Neural cell (in vitro differentiated cells): Measurements from ENCODE around the gene SBNO2. TPM values are rescaled to one million over a fixed set of nuclear protein-coding genes. Genes with fewer than 3 reads are reported as not detected.

Source experiments
- H2AFZ ChIP-seq: fragments of 200-600, 300-800 bp; sonication (generic), shearing (Covaris generic); 2 replicates; pipeline ENCODE4 v1.6.0; 2014; ENCODE audit warnings: low read depth, mild to moderate bottlenecking, antibody characterized with exemption, low read length, moderate library complexity
- H3F3A ChIP-seq: fragments of 200-600 bp; shearing (Covaris generic); 2 replicates; pipeline ENCODE4 v1.6.1; 2016; ENCODE audit warnings: mild to moderate bottlenecking, moderate library complexity, mixed read lengths, antibody characterized with exemption, low read length; ENCODE audit not compliant: insufficient read depth, poor library complexity, severe bottlenecking
- H3K27ac ChIP-seq: fragments of 200-600, 300-800 bp; sonication (generic), shearing (Covaris generic); 2 replicates; pipeline ENCODE4 v1.5.1; 2014; ENCODE audit warnings: mild to moderate bottlenecking, low read length, moderate library complexity
- H3K27me3 ChIP-seq: fragments of 300-800, 200-600 bp; sonication (generic), shearing (Covaris generic); 2 replicates; pipeline ENCODE4 v1.6.0; 2014; ENCODE audit warnings: mild to moderate bottlenecking, low read depth, low read length, moderate library complexity; ENCODE audit not compliant: insufficient read depth
- H3K36me3 ChIP-seq: fragments of 300-800, 200-600 bp; sonication (generic), shearing (Covaris generic); 2 replicates; pipeline ENCODE4 v1.5.1; 2014; ENCODE audit warnings: mild to moderate bottlenecking, antibody characterized with exemption, low read length, moderate library complexity; ENCODE audit not compliant: insufficient read depth
- H3K4me2 ChIP-seq: fragments of 300-800, 200-600 bp; sonication (generic), shearing (Covaris generic); 2 replicates; pipeline ENCODE4 v1.6.0; 2014; ENCODE audit warnings: mild to moderate bottlenecking, low read length
- H3K4me3 ChIP-seq: fragments of 300-800, 200-600 bp; sonication (generic), shearing (Covaris generic); 2 replicates; pipeline ENCODE4 v1.5.1; 2014; ENCODE audit warnings: mild to moderate bottlenecking, low read length, moderate library complexity
- H3K79me2 ChIP-seq: fragments of 200-600 bp; shearing (Covaris generic); replicated peaks from 2 replicates; pipeline ENCODE4 v1.6.0; 2014; ENCODE audit warnings: mild to moderate bottlenecking, low read length, moderate library complexity; ENCODE audit not compliant: insufficient read depth
- H3K9ac ChIP-seq: fragments of 300-800, 200-600 bp; sonication (generic), shearing (Covaris generic); 2 replicates; pipeline ENCODE4 v1.6.1; 2016; ENCODE audit warnings: mild to moderate bottlenecking, low read length, mixed read lengths
- H3K9me2 ChIP-seq: fragments of 200-600 bp; shearing (Covaris generic); 2 replicates; pipeline ENCODE4 v1.6.1; 2016; ENCODE audit warnings: mild to moderate bottlenecking, low read length, mixed read lengths; ENCODE audit not compliant: insufficient read depth
- H3K9me3 ChIP-seq: fragments of 200-600, 300-800 bp; sonication (generic), shearing (Covaris generic); 2 replicates; pipeline ENCODE4 v1.6.1; 2016; ENCODE audit warnings: mild to moderate bottlenecking, mixed run types, low read length, moderate library complexity, mixed read lengths
- H4K20me1 ChIP-seq: fragments of 200-600 bp; shearing (Covaris generic); 2 replicates; pipeline ENCODE4 v1.6.1; 2016; ENCODE audit warnings: mild to moderate bottlenecking, mixed run types; ENCODE audit not compliant: insufficient read depth
- EP300 ChIP-seq: fragments of 450-650 bp; conservative IDR thresholded peaks from 2 replicates; pipeline ENCODE4 v1.6.1; 2014; ENCODE audit warnings: antibody characterized with exemption, mild to moderate bottlenecking, moderate library complexity; ENCODE audit not compliant: poor library complexity, severe bottlenecking
- EZH2 ChIP-seq: fragments of 200-600, 300-800 bp; shearing (Covaris generic), sonication (generic); IDR thresholded peaks from 2 replicates; pipeline ENCODE4 v1.6.1; 2014; ENCODE audit warnings: antibody characterized with exemption, low read length, borderline replicate concordance, mild to moderate bottlenecking; ENCODE audit not compliant: insufficient read depth, poor library complexity, severe bottlenecking
- MXI1 ChIP-seq: fragments of 450-650 bp; conservative IDR thresholded peaks from 2 replicates; pipeline ENCODE4 v1.6.1; 2014; ENCODE audit warnings: antibody characterized with exemption, mild to moderate bottlenecking; ENCODE audit not compliant: poor library complexity, severe bottlenecking
- POLR2AphosphoS5 ChIP-seq: IDR thresholded peaks from 2 replicates; pipeline ENCODE4 v1.6.1; 2012
- RAD21 ChIP-seq: fragments of 450-650 bp; conservative IDR thresholded peaks from 2 replicates; pipeline ENCODE4 v1.6.1; 2014; ENCODE audit warnings: antibody characterized with exemption, mild to moderate bottlenecking, moderate library complexity
- REST ChIP-seq: IDR thresholded peaks from 2 replicates; pipeline ENCODE4 v1.6.1; 2012; ENCODE audit warnings: borderline replicate concordance
- SMC3 ChIP-seq: fragments of 450-650 bp; conservative IDR thresholded peaks from 2 replicates; pipeline ENCODE4 v1.6.1; 2014; ENCODE audit warnings: antibody characterized with exemption, mild to moderate bottlenecking, moderate library complexity; ENCODE audit not compliant: poor library complexity
- TAF1 ChIP-seq: IDR thresholded peaks from 2 replicates; pipeline ENCODE4 v1.6.1; 2012; ENCODE audit warnings: low read depth
- polyA plus RNA-seq: library from polyadenylated mRNA; depleted of rRNA; stranded (reverse); fragments of >200 nt; gene quantifications from 2 replicates; pipeline ENCODE4 v1.2.3, GENCODE V29; 2014
- TF ChIP-seq, protein P1 (sequence below): fragments of 450-650 bp; IDR thresholded peaks from 2 replicates; pipeline ENCODE4 v1.5.1; 2014; ENCODE audit warnings: antibody characterized with exemption, mild to moderate bottlenecking, moderate library complexity; ENCODE audit not compliant: poor library complexity, severe bottlenecking

SBNO2 gene
- polyA plus RNA-seq, 1 donor from 2014 or later = 4.8 TPM

GRCh38 chr19:1094655-1094977 lies 79.5 kb downstream of the SBNO2 start:
- Histone ChIP-seq H3K9ac (peak overlapping the region; percentile 85), H3K36me3 (no peaks in the 10 kb centered on the region), H2AFZ (no peak overlapping the region), H3F3A (no peaks in the 10 kb centered on the region), H3K4me3 (peak overlapping the region; percentile 95), H3K79me2 (peaks cover 14% of the 10 kb centered on the region), H3K27me3 (no peaks in the 10 kb centered on the region), H3K27ac (peak overlapping the region; percentile 67), H3K4me2 (peak overlapping the region; percentile 65), H3K9me3 (no peaks in the 10 kb centered on the region), H3K9me2 (no peaks in the 10 kb centered on the region), H4K20me1 (peaks cover 3% of the 10 kb centered on the region)
- no peak for TF ChIP-seq MXI1
- TF ChIP-seq SMC3 = no peak
- TF ChIP-seq RAD21 = no peak
- no peak for TF ChIP-seq POLR2AphosphoS5
- TF ChIP-seq REST = no peak

- no peaks in the 10 kb centered on the region for H3K36me3 ChIP-seq
- H3K9ac ChIP-seq = peak overlapping the region; percentile 85
- H3F3A ChIP-seq = no peaks in the 10 kb centered on the region
- H3K27me3 ChIP-seq = no peaks in the 10 kb centered on the region
- peak overlapping the region; percentile 67 for H3K27ac ChIP-seq
- no peaks in the 10 kb centered on the region for H3K9me3 ChIP-seq
- H4K20me1 ChIP-seq = peaks cover 3% of the 10 kb centered on the region
- H3K4me3 ChIP-seq = peak overlapping the region; percentile 95
- TF ChIP-seq, protein P1, sequence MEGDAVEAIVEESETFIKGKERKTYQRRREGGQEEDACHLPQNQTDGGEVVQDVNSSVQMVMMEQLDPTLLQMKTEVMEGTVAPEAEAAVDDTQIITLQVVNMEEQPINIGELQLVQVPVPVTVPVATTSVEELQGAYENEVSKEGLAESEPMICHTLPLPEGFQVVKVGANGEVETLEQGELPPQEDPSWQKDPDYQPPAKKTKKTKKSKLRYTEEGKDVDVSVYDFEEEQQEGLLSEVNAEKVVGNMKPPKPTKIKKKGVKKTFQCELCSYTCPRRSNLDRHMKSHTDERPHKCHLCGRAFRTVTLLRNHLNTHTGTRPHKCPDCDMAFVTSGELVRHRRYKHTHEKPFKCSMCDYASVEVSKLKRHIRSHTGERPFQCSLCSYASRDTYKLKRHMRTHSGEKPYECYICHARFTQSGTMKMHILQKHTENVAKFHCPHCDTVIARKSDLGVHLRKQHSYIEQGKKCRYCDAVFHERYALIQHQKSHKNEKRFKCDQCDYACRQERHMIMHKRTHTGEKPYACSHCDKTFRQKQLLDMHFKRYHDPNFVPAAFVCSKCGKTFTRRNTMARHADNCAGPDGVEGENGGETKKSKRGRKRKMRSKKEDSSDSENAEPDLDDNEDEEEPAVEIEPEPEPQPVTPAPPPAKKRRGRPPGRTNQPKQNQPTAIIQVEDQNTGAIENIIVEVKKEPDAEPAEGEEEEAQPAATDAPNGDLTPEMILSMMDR = no peak
- TF ChIP-seq EZH2 = no peak
- TF ChIP-seq POLR2AphosphoS5 = no peak
- TF ChIP-seq MXI1 = no peak
- TF ChIP-seq EP300 = no peak
- TF ChIP-seq RAD21 = no peak
- no peak for TF ChIP-seq SMC3
- TF ChIP-seq TAF1 = no peak
- TF ChIP-seq REST = no peak
- H3K4me2 ChIP-seq = peak overlapping the region; percentile 65
- no peaks in the 10 kb centered on the region for H3K9me2 ChIP-seq
- no peak overlapping the region for H2AFZ ChIP-seq
- H3K79me2 ChIP-seq = peaks cover 14% of the 10 kb centered on the region
Measured at GRCh38 chr19:1093811-1094553, 80.1 kb downstream of the SBNO2 start.
